ENCODE measurements around the gene AP3S1.
"Not testable (repeated sequence)": the region's sequence is repeated elsewhere in the genome, so short reads cannot be mapped to it uniquely, and the experiment has no call there.

The AP3S1 gene

GRCh38 chr5:115869256-115869795 lies 27.6 kb downstream of the AP3S1 start:
- DNase-seq = no peak

- no peak for DNase-seq
These were observed 30.7 kb downstream of the AP3S1 start for GRCh38 chr5:115872447-115872846.

- no peak for DNase-seq
These were observed 31.7 kb downstream of the AP3S1 start for GRCh38 chr5:115873392-115873791.

- DNase-seq = no peak
These were observed 33.7 kb downstream of the AP3S1 start for GRCh38 chr5:115875447-115875846.

- not testable (repeated sequence) for DNase-seq
These were observed 35.6 kb downstream of the AP3S1 start for GRCh38 chr5:115877342-115877741.

GRCh38 chr5:115882434-115882833 lies 40.7 kb downstream of the AP3S1 start:
- DNase-seq = not testable (repeated sequence)

GRCh38 chr5:115884704-115885103 lies 43.0 kb downstream of the AP3S1 start:
- DNase-seq = no peak

- DNase-seq = not testable (repeated sequence)
These were observed 43.5 kb downstream of the AP3S1 start for GRCh38 chr5:115885208-115885607.

- DNase-seq = no peak
These were observed 46.3 kb downstream of the AP3S1 start for GRCh38 chr5:115888027-115888426.

- no peak for DNase-seq
These were observed 50.3 kb downstream of the AP3S1 start for GRCh38 chr5:115892021-115892420.

- no peak for DNase-seq
These were observed 52.6 kb downstream of the AP3S1 start for GRCh38 chr5:115894342-115894741.

- no peak for DNase-seq
These were observed 54.1 kb downstream of the AP3S1 start for GRCh38 chr5:115895821-115896220.

GRCh38 chr5:115898656-115899055 lies 56.9 kb downstream of the AP3S1 start:
- DNase-seq = no peak

GRCh38 chr5:115907177-115907576 lies 65.4 kb downstream of the AP3S1 start:
- DNase-seq = no peak

GRCh38 chr5:115913623-115914400 lies 72.1 kb downstream of the AP3S1 start:
- DNase-seq = not testable (repeated sequence)

- DNase-seq = no peak
These were observed 78.5 kb downstream of the AP3S1 start for GRCh38 chr5:115920171-115920725.

- not testable (repeated sequence) for DNase-seq
These were observed 87.1 kb downstream of the AP3S1 start for GRCh38 chr5:115928578-115929407.

- peak in 22 of 56 donors; percentile 1 to 75 (median 34) for DNase-seq
These were observed 88.4 kb downstream of the AP3S1 start for GRCh38 chr5:115930171-115930570.

- no peak for DNase-seq
These were observed 89.0 kb downstream of the AP3S1 start for GRCh38 chr5:115930630-115931337.

- DNase-seq = no peak
These were observed 91.3 kb downstream of the AP3S1 start for GRCh38 chr5:115932991-115933390.

- no peak for DNase-seq
These were observed 92.7 kb downstream of the AP3S1 start for GRCh38 chr5:115934388-115934974.

Measured in nucleus accumbens (tissue), 56 donors.